Measurements from ENCODE around the gene GPR142. TPM values are rescaled to one million over a fixed set of nuclear protein-coding genes. Genes with fewer than 3 reads are reported as not detected.
A peak's percentile ranks its signal among the peaks of the same experiment; 100 is the strongest.

GPR142 gene
- total RNA-seq, 1 donor from 2014 or later: 20.7 TPM

- TF ChIP-seq, protein P1, sequence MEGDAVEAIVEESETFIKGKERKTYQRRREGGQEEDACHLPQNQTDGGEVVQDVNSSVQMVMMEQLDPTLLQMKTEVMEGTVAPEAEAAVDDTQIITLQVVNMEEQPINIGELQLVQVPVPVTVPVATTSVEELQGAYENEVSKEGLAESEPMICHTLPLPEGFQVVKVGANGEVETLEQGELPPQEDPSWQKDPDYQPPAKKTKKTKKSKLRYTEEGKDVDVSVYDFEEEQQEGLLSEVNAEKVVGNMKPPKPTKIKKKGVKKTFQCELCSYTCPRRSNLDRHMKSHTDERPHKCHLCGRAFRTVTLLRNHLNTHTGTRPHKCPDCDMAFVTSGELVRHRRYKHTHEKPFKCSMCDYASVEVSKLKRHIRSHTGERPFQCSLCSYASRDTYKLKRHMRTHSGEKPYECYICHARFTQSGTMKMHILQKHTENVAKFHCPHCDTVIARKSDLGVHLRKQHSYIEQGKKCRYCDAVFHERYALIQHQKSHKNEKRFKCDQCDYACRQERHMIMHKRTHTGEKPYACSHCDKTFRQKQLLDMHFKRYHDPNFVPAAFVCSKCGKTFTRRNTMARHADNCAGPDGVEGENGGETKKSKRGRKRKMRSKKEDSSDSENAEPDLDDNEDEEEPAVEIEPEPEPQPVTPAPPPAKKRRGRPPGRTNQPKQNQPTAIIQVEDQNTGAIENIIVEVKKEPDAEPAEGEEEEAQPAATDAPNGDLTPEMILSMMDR (IDR thresholded peaks at IDR 0.05; ENCODE audit: partially characterized antibody, unreplicated experiment): no peak
- Mint-ChIP-seq H3K36me3 (ENCODE audit: unreplicated experiment) (peaks cover 5% of the 10 kb centered on the region), H3K9me3 (ENCODE audit: unreplicated experiment) (peaks cover 25% of the 10 kb centered on the region), H3K27me3 (ENCODE audit: unreplicated experiment) (peaks cover 25% of the 10 kb centered on the region), H3K4me1 (ENCODE audit: low read depth, unreplicated experiment) (peaks cover 13% of the 10 kb centered on the region), H3K4me3 (ENCODE audit: unreplicated experiment) (no peak overlapping the region), H3K27ac (ENCODE audit: unreplicated experiment) (no peak overlapping the region)
- peak; percentile 15 for DNase-seq
Observed at GRCh38 chr17:74355065-74355464, 12.2 kb upstream of the GPR142 start.

GRCh38 chr17:74356646-74357465 is 10.4 kb upstream of the GPR142 start:
- Mint-ChIP-seq H3K27ac (ENCODE audit: unreplicated experiment) (no peak overlapping the region), H3K4me1 (ENCODE audit: low read depth, unreplicated experiment) (peaks cover 16% of the 10 kb centered on the region), H3K4me3 (ENCODE audit: unreplicated experiment) (no peak overlapping the region), H3K9me3 (ENCODE audit: unreplicated experiment) (peaks cover 36% of the 10 kb centered on the region), H3K36me3 (ENCODE audit: unreplicated experiment) (peaks cover 5% of the 10 kb centered on the region), H3K27me3 (ENCODE audit: unreplicated experiment) (peaks cover 34% of the 10 kb centered on the region)
- TF ChIP-seq, protein P1 (IDR thresholded peaks at IDR 0.05; ENCODE audit: partially characterized antibody, unreplicated experiment): peak; percentile 8
- peak; percentile 30 for DNase-seq

- Mint-ChIP-seq H3K36me3 (ENCODE audit: unreplicated experiment) (peaks cover 5% of the 10 kb centered on the region), H3K4me1 (ENCODE audit: low read depth, unreplicated experiment) (peaks cover 20% of the 10 kb centered on the region), H3K9me3 (ENCODE audit: unreplicated experiment) (peaks cover 36% of the 10 kb centered on the region), H3K27me3 (ENCODE audit: unreplicated experiment) (peaks cover 37% of the 10 kb centered on the region), H3K4me3 (ENCODE audit: unreplicated experiment) (no peak overlapping the region), H3K27ac (ENCODE audit: unreplicated experiment) (peak overlapping the region; percentile 52)
- no peak for DNase-seq
- TF ChIP-seq, protein P1 (IDR thresholded peaks at IDR 0.05; ENCODE audit: partially characterized antibody, unreplicated experiment): no peak
Observed at GRCh38 chr17:74357466-74357809, 9.9 kb upstream of the GPR142 start.

DNA sequence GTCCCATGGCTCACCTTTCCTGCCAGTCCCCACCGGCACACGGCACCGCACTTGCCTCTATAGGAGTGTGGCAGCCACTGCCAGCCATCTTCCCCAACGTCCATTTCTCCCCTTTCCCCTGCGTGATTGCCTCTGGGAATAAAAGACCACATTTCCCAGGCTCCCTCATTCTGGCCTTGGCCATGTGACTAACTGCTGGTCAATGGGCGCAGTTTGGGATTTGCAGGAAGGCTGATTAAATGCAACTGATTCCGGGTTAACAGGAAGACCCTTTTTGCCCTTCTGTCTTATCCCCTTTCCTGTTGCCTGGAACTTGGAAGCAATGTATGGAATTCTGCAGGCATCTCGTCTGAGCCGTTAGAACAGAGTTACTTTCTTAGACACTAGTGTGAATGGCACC is 8.6 kb upstream of the GPR142 start:
- peak overlapping the region; percentile 83 for H3K4me3 Mint-ChIP-seq (ENCODE audit: unreplicated experiment)
- TF ChIP-seq, protein P1 (IDR thresholded peaks at IDR 0.05; ENCODE audit: partially characterized antibody, unreplicated experiment): no peak

GRCh38 chr17:74359916-74360315 is 7.4 kb upstream of the GPR142 start:
- Mint-ChIP-seq H3K36me3 (ENCODE audit: unreplicated experiment) (peaks cover 5% of the 10 kb centered on the region), H3K27ac (ENCODE audit: unreplicated experiment) (peak overlapping the region; percentile 100), H3K27me3 (ENCODE audit: unreplicated experiment) (peaks cover 28% of the 10 kb centered on the region), H3K4me3 (ENCODE audit: unreplicated experiment) (peak overlapping the region; percentile 98), H3K4me1 (ENCODE audit: low read depth, unreplicated experiment) (peaks cover 22% of the 10 kb centered on the region), H3K9me3 (ENCODE audit: unreplicated experiment) (peaks cover 25% of the 10 kb centered on the region)
- no peak for DNase-seq
- TF ChIP-seq, protein P1 (IDR thresholded peaks at IDR 0.05; ENCODE audit: partially characterized antibody, unreplicated experiment): no peak

More for the DNA sequence above, 8.6 kb upstream of the GPR142 start:
- Mint-ChIP-seq H3K27ac (ENCODE audit: unreplicated experiment) (peak overlapping the region; percentile 83), H3K4me1 (ENCODE audit: low read depth, unreplicated experiment) (peaks cover 25% of the 10 kb centered on the region), H3K36me3 (ENCODE audit: unreplicated experiment) (peaks cover 5% of the 10 kb centered on the region), H3K27me3 (ENCODE audit: unreplicated experiment) (peaks cover 30% of the 10 kb centered on the region), H3K9me3 (ENCODE audit: unreplicated experiment) (peaks cover 31% of the 10 kb centered on the region)
- no peak for DNase-seq
